ENCODE measurements around the gene NFYC.

The NFYC gene

GRCh38 chr1:40786171-40786994 is 94.9 kb downstream of the NFYC start:
- TF ChIP-seq CTCF (IDR thresholded peaks at IDR 0.05) = no peak

GRCh38 chr1:40786995-40787705 is 95.6 kb downstream of the NFYC start:
- TF ChIP-seq CTCF (IDR thresholded peaks at IDR 0.05) = no peak

DNA sequence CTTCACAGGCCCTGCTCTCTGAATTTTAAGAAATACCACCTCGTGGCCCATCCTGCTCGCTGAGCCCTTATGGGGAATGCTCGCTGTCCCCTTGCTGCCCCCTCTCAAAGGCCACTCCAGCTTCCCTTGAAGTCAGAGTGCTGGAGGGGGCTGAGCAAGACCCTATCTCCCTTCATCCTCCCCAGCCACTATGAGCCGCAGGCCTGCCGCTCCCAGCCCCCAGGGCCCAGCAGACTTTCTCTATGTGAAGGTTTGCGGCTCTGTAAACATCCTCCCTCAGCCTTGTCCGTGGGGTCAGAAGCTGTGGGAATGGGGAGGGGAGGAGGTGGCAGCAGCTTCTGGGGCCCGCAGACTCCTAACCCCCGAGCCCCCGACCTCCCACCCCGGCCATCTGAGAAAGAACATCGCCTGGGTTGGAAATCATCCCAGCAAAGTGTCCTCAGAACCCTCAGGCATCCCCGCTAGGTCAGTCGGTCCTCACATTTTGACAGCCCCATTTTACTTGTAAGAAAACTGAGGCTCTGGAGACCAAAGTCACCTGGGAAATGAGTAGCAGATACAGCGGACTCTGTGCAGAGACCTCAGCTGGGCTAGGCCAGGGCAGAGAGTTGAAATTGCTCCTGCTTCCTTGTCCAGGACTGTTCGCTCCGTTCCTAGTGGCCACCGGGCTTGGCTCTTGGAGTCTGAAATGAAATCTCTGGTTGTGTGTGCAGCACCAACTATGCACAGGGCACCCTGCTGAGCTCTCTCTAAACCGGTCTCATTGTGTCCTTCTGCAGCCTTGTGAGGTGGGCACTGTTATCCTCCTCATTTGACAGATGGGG is 96.4 kb downstream of the NFYC start:
- TF ChIP-seq CTCF (IDR thresholded peaks at IDR 0.05) = no peak

GRCh38 chr1:40788561-40789341 is 97.2 kb downstream of the NFYC start:
- no peak for TF ChIP-seq CTCF (IDR thresholded peaks at IDR 0.05)

GRCh38 chr1:40789342-40789598 is 97.8 kb downstream of the NFYC start:
- no peak for TF ChIP-seq CTCF (IDR thresholded peaks at IDR 0.05)

DNA sequence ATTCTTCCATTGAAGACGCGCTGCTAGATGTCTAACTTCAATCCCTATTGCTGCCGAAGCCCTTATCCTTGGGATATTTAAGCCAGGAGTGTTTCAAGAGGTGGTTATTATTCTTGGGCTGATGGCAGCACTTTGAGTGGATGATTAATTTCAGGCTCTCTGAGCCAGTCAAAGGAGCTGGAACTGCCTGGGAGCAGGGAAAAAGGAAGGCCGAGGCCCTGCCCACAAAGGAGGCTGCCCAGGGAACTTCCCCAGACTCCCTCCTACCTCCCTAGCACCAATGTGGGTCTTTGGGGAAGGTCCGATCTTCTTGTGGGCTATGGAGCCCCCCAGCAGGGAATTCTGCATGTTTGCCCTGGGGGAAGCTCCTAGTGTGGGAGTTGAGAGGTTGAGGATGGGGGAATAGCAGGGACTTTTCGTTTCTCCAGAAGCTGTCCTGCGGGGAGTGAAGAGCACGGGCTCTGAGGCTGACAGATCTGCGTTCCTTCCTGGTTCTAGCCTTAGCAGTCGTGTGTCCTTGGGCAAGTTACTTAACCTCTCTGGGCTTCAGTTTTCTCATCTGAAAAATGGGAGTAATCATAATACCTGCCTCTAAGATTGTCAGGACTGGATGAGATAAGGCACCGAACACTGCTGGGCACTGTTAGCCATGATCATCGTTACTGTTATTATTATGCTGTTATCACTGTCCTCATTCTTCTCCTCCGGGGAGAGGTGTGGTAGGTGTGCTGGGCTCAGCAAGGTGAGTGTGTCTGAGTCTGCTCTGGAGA is 98.3 kb downstream of the NFYC start:
- no peak for TF ChIP-seq CTCF (IDR thresholded peaks at IDR 0.05)

All from LNCAP (cell line).